Mesenteric fat pad (tissue), 1 donor: ENCODE measurements around the gene CCDC154. TPM values are rescaled to one million over a fixed set of nuclear protein-coding genes. Genes with fewer than 3 reads are reported as not detected.

Experiments
- DNase-seq: peaks from one replicate; pipeline ENCODE4 v3.0.0-alpha.2; 2020; ENCODE audit warnings: low spot score
- total RNA-seq: library from RNA; stranded (reverse); fragmentation: NEBNext Ultra II Directional; extraction: Animal tissue kit (Norgen Biotek cat#: 25700); gene quantifications from one replicate; pipeline ENCODE4 v1.2.1, GENCODE V29; 2021
- donor health status: DM: yes; HTN: yes; CAD: no.

Gene CCDC154
- total RNA-seq, 1 donor from 2014 or later, result 0.45 TPM

GRCh38 chr16:1427473-1428461 lies 16.6 kb downstream of the CCDC154 start:
- no peak for DNase-seq

- DNase-seq, result no peak
These were observed 17.5 kb downstream of the CCDC154 start for GRCh38 chr16:1426734-1427471.

- DNase-seq, result no peak
These were observed 18.6 kb downstream of the CCDC154 start for GRCh38 chr16:1425616-1426370.

GRCh38 chr16:1424028-1424427 lies 20.3 kb downstream of the CCDC154 start:
- no peak for DNase-seq

GRCh38 chr16:1422076-1422475 lies 22.3 kb downstream of the CCDC154 start:
- no peak for DNase-seq

GRCh38 chr16:1420111-1420539 lies 24.2 kb downstream of the CCDC154 start:
- no peak for DNase-seq

- DNase-seq, result no peak
These were observed 27.8 kb downstream of the CCDC154 start for GRCh38 chr16:1416521-1416941.

GRCh38 chr16:1414532-1415260 lies 29.7 kb downstream of the CCDC154 start, which contains the start of gene UNKL:
Gene UNKL, minus strand, starts transcription at chr16:1414704. Its CDS starts 13 bp downstream, at chr16:1414691.
- DNase-seq, result peak; percentile 94

GRCh38 chr16:1413684-1414531 lies 30.4 kb downstream of the CCDC154 start:
- no peak for DNase-seq

- DNase-seq, result no peak
These were observed 31.5 kb downstream of the CCDC154 start for GRCh38 chr16:1412847-1413246.

- peak; percentile 98 for DNase-seq
These were observed 36.1 kb downstream of the CCDC154 start for GRCh38 chr16:1408171-1408837.

GRCh38 chr16:1407753-1408152 lies 36.6 kb downstream of the CCDC154 start:
- DNase-seq, result no peak

- DNase-seq, result no peak
These were observed 40.6 kb downstream of the CCDC154 start for GRCh38 chr16:1403733-1404132.

GRCh38 chr16:1403036-1403435 lies 41.3 kb downstream of the CCDC154 start:
- no peak for DNase-seq

GRCh38 chr16:1401758-1402154 lies 42.6 kb downstream of the CCDC154 start:
- no peak for DNase-seq

- no peak for DNase-seq
These were observed 43.1 kb downstream of the CCDC154 start for GRCh38 chr16:1401061-1401757.

GRCh38 chr16:1398826-1399581 lies 45.4 kb downstream of the CCDC154 start:
- DNase-seq, result no peak

- no peak for DNase-seq
These were observed 46.0 kb downstream of the CCDC154 start for GRCh38 chr16:1398351-1398750.
